Measurements from ENCODE around the gene KXD1.
"Not testable (repeated sequence)": the region's sequence is repeated elsewhere in the genome, so short reads cannot be mapped to it uniquely, and the experiment has no call there.

The KXD1 gene

DNA sequence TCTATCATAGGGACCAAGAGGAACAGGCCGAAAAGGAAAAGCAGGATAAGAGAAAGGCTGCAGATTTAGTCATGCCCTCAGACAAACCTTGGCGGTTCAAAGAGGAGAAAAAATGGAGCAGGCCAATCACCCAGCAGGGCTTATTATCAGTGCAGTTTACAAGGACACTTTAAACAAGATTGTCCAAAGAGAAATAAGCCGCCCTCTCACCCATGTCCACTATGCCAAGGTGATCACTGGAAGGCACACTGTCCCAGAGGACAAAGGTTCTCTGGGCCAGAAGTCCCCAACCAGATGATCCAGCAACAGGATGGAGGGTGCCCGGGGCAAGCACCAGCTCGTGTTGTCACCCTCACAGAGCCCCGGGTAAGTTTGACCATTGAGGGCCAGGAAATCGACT is 22.6 kb downstream of the KXD1 start:
- no peak for DNase-seq (ENCODE audit: low read depth)

DNA sequence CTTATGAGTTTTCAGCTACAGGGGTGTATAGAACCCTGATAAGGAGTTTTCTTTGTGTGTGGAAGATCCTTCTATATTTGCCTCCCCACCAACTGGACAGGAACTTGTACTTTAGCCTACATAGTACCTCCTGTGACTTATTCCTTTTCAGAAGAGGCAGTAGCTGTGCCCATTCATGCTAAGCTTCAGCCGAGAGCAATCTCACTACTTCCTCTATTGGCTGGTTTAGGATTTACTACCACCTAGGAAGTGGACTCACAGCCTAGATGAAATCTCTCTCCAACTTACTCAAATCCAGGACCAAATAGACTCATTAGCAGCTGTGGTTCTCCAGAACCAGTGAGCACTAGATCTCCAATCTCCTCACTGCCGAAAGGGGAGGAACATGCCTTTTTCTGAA is 28.6 kb downstream of the KXD1 start:
- no peak for DNase-seq (ENCODE audit: low read depth)

DNA sequence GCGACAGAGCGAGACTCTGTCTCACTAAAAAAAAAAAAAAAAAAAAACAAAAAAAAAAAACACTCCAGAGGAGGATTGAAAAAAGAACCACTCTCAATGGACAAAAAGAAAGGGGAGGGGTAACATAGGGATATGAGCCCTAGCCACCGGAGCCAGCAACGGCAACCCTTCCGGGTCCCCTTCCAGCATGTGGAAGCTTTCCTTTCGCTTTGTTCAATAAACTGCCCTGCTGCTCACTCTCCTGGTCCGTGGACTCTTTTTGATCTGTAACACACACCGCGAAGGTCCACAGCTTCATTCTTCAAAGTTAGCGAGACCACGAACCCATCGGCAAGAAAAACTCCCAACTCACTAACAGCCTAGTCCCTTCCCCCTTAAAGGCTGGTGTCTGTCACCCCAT is 29.9 kb downstream of the KXD1 start:
- no peak for DNase-seq (ENCODE audit: low read depth)

DNA sequence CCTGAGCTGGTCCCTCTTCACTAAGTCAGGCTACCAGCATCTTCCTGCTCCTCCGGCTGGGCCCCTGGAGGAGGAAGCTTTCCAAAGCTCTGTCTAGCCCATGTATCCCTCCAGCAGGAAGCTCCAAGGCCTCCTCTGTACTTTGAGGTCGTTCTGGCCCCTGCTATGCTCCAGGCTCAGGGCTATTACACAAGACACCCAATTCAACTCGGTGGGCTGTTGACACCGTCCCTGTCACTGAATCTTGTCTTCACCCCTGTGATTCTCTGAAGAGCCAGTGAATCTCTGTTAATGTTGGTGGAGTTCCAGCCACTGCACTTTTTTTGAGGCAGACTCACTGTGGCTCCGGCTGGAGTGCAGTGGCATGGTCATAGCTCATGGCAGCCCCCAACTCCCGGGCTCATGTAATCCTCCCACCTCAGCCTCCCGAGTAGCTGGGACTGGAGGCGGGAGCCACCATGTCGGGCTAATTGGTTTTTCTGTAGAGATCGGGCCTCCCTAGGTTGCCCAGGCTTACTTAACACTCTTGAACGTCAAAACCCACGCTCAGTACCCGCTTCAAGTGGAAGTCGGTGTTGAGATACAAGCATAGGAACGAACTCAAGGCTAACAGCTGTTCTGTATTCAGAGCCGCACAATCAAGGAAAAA is 30.4 kb downstream of the KXD1 start:
- DNase-seq (ENCODE audit: low read depth) = peak; percentile 19

DNA sequence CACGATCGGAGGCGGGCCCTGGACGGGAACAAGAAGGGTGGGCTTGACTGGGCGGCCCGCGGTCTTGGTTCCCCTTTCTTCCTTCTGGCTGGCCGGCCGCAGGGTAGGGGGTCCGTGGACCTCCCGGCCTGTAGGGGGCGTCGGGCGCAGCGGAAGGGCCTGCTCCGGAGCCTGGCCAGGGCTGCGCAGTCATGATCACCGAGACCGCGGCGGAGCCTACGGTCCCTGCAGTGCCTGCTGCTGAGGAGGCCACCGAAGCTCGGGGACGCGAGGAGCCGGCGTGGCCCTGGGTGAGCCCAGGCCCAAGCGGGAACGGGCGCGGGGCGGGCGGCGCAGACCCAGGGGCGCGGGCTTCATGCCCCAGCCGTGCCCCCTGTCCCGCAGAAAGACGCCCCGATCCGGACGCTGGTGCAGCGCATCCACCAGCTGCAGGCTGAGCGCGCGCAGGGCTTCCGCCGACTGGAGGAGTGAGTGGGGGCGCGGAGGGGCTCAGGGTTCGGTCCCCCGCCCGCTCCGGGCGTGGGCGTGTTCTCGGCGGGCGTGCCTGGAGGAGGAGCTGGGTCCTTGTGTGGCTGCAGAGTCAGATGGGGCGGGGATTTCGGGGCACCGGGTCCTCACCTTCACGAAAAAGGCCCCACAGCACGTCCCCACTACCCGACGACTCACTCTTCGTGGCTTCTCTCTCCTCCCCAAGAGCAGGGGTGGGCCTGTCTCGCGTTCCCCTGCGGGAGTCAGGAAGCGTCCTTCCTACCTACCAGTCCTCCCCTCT is 31.1 kb downstream of the KXD1 start, which contains the start of gene REX1BD:
Gene REX1BD, plus strand, starts transcription at position 188 of the 769 bp plus-strand sequence. Its CDS starts 4 bp downstream, at position 192.
- peak; percentile 48 for DNase-seq (ENCODE audit: low read depth)

DNA sequence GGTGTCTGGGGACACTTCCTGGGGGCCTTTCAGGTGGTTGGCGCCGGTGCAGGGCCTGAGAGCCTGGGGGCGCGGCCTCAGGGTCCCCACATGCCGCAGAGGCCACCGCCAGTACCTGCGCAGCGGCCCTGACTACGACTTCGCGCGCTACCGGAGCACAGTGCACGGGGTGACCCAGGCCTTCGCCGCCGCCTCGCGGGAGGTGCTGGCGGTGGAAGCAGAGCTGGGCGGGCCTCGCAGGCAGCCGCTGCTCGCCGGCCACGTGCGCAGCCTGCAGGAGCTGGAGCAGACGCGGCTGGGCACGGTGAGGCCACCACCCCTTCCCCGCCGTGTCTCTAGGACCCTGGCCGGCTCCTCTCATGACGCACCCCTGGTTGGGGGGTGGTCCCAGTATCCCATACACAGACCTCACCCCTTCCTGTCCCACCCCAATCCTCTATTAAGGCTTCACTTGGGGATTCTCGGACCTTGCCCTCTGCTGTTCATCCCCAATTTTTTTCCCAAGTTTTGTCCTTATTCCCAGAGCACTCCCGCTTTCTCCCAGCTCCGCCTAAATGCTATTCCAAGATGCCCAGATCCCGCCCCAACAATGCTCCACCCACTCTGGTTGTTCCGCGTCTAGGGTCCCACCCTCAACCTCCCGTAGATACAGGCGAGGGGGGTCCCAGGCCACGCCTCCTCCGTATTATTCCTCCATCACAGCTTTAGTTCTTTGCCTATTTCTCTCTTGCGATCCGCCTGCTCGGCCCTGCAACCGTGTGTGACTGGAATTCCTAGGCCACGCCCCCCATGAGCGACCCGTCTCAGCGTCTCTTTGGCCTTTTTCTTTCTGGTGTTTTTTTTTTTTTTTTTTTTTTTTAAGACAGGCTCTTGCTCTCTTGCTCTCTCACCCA is 32.0 kb downstream of the KXD1 start:
- peak; percentile 32 for DNase-seq (ENCODE audit: low read depth)

DNA sequence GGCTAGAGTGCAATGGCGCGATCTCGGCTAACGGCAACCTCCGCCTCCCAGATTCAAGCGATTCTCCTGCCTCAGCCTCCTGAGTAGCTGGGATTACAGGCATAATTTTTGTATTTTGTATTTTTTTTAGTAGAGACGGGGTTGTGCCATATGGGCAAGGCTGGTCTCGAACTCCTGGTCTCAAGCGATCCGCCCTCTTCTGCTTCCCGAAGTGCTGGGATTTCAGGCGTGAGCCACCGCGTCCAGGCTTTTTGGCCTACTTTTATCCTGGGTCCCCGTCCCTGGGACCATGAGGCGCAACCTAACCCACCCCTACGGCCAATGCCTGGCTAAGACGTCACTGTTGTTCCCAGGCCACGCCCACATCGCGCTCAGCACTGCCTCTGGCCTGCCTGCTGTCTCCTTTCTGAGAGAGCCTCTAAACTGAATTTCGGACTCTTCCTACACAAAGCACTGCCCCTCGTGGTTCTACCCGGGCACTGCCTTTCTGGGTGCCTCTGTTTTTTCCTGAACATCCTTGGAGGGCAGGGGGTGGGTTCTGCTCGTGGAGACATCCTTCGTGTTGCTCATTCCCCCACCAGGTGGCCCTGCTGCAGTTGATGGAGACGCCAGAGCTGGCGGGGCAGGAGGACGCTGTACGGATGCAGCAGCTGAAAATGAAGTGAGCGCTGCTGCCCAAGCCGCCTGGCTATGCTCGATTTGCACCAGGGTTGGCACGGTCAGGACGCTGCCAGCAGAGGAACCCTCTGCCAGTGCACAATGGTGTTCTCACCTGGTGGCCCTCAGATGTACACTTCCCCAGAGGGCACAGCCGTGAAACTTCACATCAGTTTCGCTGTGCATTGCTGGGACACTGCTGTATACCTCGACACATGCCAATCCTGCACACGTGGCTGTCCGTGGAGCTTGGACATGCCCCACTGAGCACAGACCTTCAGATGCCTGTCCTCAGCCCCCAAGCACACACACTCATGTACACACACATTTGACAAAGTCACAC is 32.9 kb downstream of the KXD1 start:
- DNase-seq (ENCODE audit: low read depth) = no peak

DNA sequence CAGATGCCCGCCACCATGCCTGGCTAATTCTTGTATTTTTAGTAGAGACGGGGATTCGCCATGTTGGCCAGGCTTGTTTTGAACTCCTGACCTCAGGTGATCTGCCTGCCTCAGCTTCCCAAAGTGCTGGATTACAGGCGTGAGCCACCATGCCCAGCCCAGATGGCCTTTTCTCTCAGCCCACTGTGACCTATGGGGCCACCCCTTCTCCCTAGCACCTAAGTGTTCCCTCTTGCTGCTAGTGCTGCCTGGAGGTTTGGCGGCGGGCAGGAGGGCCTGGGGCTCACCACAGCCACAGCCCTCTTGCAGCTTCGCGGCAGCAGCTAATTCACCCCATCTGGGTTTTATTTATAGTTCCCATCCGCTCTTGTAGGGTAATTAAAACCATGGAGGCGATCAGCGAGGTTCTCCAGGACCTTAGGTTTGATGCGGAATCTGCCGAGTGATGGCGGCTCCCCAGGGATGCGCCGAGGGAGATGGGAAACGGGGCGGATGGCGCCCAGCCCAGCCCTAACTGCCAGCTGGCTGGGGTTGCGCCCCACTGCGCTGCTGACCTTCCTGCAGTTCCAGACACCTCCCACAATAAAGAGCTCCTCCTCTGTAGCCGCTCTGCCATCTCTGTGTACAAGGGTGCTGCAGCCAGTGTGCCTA is 34.2 kb downstream of the KXD1 start:
- no peak for DNase-seq (ENCODE audit: low read depth)

DNA sequence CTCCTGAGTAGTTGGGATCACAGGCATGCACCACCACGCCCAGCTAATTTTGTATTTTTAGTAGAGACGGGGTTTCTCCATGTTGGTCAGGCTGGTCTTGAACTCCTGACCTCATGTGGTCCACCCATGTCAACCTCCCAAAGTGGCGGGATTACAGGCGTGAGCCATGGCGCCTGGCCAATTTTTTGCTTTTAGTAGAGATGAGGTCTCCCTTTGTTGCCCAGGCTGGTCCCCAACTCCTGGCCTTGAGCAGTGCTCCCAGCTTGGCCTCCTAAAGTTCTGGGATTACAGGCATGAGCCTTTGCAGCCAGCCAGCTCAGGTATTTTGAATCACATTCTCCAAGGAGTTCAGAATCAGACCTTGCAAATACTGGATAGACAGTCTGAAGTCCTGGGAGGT is 35.1 kb downstream of the KXD1 start:
- not testable (repeated sequence) for DNase-seq (ENCODE audit: low read depth)

DNA sequence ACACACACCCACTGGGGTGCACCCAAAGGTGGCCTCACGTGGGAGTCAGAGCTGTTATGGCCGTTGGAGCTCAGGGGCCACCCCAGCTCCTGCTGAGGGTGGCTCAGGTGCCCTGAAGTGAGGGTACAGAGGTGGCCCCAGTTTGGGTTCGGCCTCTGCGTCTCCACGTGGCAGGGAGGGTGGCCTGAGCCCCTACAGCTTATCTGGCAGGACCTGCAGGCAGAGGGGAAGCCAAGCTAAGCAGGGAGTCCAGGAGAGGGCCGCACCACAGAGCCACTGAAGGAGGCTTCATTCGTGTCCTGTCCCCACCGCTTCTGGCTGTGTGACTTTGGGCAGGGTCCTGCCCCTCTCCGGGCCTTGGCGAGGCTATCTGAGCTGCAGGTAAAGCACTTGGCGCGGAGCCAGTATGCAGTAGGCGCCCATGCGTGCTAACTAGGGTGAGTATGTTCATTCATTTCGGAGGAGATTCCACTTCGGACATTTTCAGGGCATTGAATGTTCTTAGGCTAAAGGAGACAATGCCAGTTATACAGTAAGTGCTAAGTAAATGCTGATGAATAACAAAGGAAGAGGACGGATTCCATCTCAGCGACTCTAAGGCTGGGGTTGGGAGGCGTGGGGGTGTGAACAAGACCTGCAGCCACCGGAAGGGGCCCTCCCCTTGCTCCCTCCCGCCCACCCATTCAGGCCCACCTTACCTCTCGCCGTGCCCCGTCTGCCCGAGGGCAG is 35.9 kb downstream of the KXD1 start:
- DNase-seq (ENCODE audit: low read depth) = no peak

DNA sequence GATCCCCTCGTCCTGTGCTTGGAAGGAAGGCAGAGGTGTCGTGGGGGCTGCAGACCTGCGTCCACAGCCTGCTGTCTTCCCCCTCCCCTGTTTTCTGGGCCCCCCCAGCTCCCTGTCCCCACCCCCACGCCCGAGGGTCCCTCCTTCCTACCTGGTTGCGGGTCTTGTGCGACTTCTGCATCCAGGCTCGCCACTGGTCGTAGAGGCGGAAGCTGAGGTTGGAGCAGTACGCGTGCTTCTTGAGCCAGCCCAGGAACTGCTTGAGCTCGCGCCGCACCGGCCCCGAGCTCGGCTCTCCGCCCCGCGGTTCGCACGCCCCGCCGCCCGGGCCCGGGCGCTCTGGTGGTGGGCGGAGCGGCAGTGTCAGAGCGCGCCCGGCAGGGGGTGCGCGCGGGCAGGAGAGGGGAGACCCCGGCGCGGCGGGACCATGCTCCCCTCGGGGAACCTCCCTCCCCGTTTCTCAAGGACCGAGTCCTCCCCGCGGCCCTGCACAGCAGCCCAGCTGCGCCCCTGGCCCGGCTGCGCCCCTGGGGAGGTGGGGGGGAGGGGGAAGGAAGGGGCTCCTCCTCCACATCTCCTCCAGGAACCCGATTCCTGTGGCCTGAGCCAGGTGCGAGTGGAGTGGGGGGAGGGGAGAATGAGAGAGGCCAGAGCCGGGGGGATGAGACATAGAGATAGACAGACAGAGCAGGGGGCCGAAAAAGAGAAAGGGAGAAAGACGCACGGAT is 36.6 kb downstream of the KXD1 start:
- no peak for DNase-seq (ENCODE audit: low read depth)

DNA sequence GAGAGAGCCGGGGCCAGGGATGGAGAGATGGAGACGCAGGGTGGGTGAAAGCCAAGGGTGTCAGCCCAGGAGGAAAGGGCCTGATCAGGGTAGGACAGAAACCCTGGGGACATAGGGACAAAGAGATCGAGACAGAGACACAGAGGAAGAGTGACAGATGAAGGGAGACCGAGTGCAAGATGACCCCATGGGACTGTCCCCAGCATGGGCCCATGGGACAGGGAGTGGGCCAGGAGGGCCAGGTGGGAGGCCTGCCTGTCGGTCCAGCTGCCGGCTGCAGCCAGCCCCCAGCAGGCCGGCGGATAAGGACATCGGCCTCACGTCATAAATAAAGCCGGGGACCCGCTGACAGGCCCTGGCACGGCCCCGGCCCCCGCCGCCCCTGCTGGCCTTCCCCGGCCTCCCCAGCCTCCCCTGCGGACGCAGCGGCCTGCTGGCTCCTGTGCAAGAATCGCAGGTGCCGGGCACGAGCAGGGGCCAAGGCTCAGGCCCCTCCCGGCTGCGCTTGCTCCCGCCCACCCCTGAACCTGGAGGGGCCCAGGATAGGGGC is 37.2 kb downstream of the KXD1 start:
- DNase-seq (ENCODE audit: low read depth) = no peak

DNA sequence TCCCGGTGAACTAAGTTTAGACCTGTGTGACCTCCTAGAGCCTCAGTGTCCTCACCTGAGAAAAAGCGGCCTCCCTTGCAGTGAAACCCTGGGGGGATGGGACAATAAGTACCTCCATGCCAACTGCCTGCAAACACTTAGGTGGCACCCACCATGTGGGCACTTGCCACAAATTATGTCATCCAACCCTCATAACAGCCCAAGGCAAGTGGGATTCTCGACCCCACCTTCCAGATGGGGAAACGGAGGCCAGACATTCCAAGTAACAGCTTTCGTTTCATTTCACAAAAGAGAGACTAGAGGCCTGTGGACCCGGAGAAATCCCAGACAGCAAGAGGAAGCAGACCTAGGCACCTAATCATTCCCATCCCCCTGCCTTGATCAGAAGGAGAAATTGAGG is 37.8 kb downstream of the KXD1 start:
- DNase-seq (ENCODE audit: low read depth) = no peak

DNA sequence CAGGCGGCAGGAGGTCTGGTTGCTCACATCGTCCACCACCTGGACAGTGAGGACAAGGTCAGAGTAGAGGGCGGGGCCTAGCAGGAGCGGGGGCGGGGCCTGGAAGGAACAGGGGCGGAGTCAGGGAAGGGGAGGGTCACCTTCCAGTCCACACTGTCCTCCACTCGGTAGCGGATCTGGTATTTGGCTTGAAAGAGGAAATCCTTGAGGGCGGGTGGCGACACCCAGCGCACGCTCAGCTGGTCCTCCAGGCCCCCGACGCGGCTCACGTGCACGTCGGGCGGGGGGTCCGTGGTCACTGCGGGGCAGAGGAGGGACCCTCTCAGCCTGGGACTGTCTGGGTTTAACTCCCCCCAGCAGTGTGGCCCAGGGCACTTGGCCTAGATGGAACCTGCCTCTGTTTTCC is 39.1 kb downstream of the KXD1 start:
- DNase-seq (ENCODE audit: low read depth) = no peak

DNA sequence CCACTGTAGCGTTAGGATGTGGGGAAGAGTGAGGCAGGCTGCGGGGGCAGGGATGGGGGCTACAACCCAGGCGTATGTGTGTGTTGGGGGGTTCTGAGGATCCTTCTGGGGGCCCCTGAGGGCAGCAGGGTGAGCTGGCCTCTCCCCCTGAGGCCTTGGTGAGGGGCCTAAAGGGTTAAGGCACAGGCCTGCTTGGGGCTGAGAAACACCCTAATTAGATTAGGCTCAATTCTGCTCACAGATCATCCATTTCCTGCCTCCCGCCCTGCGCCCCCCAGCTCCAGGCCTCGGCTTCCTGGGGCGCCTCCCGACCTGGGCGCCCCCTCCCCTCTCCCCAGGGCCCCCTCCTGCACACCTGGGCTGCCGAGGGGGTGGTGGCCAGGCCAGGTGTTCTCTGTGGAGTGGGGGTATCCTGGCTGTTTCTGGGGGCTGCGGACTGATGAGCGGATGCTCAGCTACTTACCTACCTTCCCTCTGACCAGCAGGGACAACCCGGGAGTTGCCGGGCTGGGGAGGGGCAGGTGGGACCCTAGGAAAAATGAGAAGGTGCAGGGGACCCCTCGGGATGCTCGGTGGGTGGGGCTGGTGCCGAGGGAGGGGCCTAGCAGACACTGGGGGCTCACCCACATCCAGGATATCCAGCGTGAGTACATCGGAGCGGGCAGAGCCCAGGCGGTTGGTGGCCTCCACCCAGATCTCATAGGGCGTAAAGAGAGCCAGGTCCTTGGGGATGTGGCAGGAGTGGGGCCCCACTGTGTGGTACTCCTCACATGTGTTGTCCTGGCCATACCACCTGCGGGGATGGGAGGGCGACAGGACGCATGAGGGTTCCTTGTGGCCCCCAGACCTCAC is 40.4 kb downstream of the KXD1 start:
- no peak for DNase-seq (ENCODE audit: low read depth)

DNA sequence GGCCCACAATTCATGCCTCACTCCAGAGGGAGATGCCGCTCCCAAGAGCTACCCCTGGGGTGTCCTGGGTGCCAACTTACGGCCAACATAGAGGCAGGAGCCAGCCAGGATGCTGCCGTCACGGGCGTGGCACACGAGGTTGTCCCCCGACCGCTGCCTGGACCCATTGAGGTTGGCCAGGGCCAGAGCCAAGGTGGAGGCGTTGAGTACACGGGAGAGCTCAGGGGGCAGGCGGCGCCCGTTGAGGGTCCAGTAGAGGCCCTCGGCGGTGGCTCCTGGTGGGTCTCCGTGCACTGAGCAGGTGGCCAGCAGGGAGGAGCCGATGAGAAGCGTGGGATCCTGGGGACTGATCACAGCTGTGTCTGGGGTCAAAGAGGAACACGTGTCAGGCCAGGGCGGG is 41.8 kb downstream of the KXD1 start:
- DNase-seq (ENCODE audit: low read depth) = no peak

DNA sequence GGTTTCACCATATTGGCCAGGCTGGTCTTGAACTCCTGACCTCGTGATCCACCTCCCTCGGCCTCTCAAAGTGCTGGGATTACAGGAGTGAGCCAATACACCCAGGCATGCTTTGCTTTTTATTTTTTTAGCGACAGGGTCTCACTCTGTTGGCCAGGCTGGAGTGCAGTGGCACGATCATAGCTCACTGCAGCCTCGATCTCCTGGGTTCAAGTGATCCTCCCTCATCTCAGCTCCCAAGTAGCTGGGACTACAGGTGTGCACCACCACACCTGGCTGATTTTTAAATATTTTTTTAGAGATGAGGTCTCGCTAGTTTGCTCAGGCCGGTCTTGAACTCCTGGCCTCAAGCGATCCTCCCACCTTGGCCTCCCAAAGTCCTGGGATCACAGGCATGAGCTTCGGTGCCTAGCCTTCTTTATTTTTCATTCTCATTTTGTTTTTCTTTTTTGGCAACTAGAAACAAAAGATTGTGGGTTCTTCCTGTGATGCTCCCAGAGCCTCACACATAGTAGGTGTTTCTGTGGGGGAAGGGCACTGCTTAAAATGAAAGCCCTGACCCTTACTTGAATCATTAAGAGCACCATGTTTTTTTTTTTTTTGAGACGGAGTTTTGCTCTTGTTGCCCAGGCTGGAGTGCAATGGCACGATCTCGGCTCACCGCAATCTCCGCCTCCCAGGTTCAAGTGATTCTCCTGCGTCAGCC is 43.2 kb downstream of the KXD1 start:
- not testable (repeated sequence) for DNase-seq (ENCODE audit: low read depth)

DNA sequence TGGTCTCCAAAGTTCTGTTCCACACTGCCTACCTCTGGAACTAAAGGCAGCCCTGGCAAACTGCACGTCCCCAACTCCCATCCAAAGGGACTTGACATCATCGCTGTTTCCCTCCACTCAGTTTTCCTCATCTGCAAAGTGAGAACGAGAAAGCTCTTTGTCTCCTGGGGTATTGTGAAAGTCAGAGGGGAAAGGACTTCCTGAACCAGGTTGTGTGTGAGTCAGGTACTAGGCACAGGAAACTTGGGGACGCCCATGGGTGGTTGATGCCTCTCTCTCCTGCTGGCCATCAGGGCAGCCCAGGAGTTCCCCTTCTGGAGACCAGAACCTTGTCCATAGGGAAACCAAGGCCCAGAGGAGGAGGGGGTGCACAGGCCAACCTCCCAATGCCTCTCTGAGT is 44.2 kb downstream of the KXD1 start:
- no peak for DNase-seq (ENCODE audit: low read depth)
